WTC11 (cell line): ENCODE measurements around the gene LRRC4B. TPM values are rescaled to one million over a fixed set of nuclear protein-coding genes. Genes with fewer than 3 reads are reported as not detected.

Experiments
- ATAC-seq: fragments of 200-7000 bp; cut with Tn5 transposase; 2 replicates; pipeline ENCODE4 v1.10.0; 2021; ENCODE audit warnings: mild to moderate bottlenecking, moderate library complexity
- CTCF ChIA-PET: fragments of 300-600 bp; sonication (Branson Sonifier 250); formaldehyde crosslinking; loops from one replicate; lab custom pipeline; 2021; ENCODE audit warnings: antibody characterized with exemption; lab: Charles Lee
- POLR2A ChIA-PET: fragments of 350-600 bp; sonication (Branson Sonifier 250); formaldehyde crosslinking; loops from one replicate; lab custom pipeline; 2021; ENCODE audit warnings: antibody characterized with exemption; lab: Charles Lee
- DNase-seq: peaks from one replicate; pipeline ENCODE4 v3.0.0; 2021; ENCODE audit warnings: low spot score
- H3K27ac Mint-ChIP-seq: 2 replicates; pipeline ENCODE4 v1.8.0; 2021; ENCODE audit warnings: mixed read lengths
- H3K27me3 Mint-ChIP-seq: 2 replicates; pipeline ENCODE4 v1.8.0; 2021; ENCODE audit warnings: low read depth, mild to moderate bottlenecking, moderate library complexity, mixed read lengths
- H3K36me3 Mint-ChIP-seq: 2 replicates; pipeline ENCODE4 v1.8.0; 2021; ENCODE audit warnings: mixed read lengths
- H3K4me1 Mint-ChIP-seq: 2 replicates; pipeline ENCODE4 v1.8.0; 2022; ENCODE audit warnings: mixed read lengths
- H3K4me3 Mint-ChIP-seq: 2 replicates; pipeline ENCODE4 v1.8.0; 2021; ENCODE audit warnings: mild to moderate bottlenecking, moderate library complexity, mixed read lengths
- H3K9me3 Mint-ChIP-seq: 2 replicates; pipeline ENCODE4 v1.8.0; 2021; ENCODE audit warnings: mixed read lengths
- ATF1 ChIP-seq: sonication (generic); formaldehyde crosslinking; IDR thresholded peaks from 2 replicates; pipeline ENCODE4 v1.8.1; 2023; ENCODE audit warnings: mild to moderate bottlenecking, moderate library complexity, missing genetic modification reagents
- CREB1 ChIP-seq: sonication (generic); formaldehyde crosslinking; IDR thresholded peaks from 2 replicates; pipeline ENCODE4 v1.8.0; 2023; ENCODE audit warnings: mild to moderate bottlenecking, missing genetic modification reagents
- EMX1 ChIP-seq: fragments of 250-450 bp; sonication (Bioruptor Pico); IDR thresholded peaks from 2 replicates; pipeline ENCODE4 v1.8.0; 2021; ENCODE audit warnings: mild to moderate bottlenecking
- ESRRA ChIP-seq: sonication (generic); formaldehyde crosslinking; IDR thresholded peaks from 2 replicates; pipeline ENCODE4 v1.8.1; 2022; ENCODE audit warnings: mild to moderate bottlenecking, missing genetic modification reagents, borderline replicate concordance
- GRHL2 ChIP-seq: fragments of 250-450 bp; sonication (Bioruptor Pico); IDR thresholded peaks from 2 replicates; pipeline ENCODE4 v1.8.0; 2022; ENCODE audit warnings: mild to moderate bottlenecking, moderate library complexity; ENCODE audit not compliant: insufficient replicate concordance, severe bottlenecking
- NFE2L1 ChIP-seq: sonication (generic); formaldehyde crosslinking; IDR thresholded peaks from 2 replicates; pipeline ENCODE4 v1.8.1; 2023; ENCODE audit warnings: missing genetic modification reagents
- NFYB ChIP-seq: sonication (generic); formaldehyde crosslinking; conservative IDR thresholded peaks from 2 replicates; pipeline ENCODE4 v1.8.0; 2022; ENCODE audit warnings: low read depth, missing genetic modification reagents
- SMAD3 ChIP-seq: sonication (generic); formaldehyde crosslinking; IDR thresholded peaks from 2 replicates; pipeline ENCODE4 v1.8.0; 2022; ENCODE audit warnings: missing genetic modification reagents, mild to moderate bottlenecking, borderline replicate concordance
- SP1 ChIP-seq: sonication (generic); formaldehyde crosslinking; conservative IDR thresholded peaks from 2 replicates; pipeline ENCODE4 v1.8.1; 2022; ENCODE audit warnings: missing genetic modification reagents
- TEAD4 ChIP-seq: sonication (generic); formaldehyde crosslinking; IDR thresholded peaks from 2 replicates; pipeline ENCODE4 v1.8.0; 2022; ENCODE audit warnings: mild to moderate bottlenecking, missing genetic modification reagents
- ZBTB21 ChIP-seq: sonication (generic); formaldehyde crosslinking; IDR thresholded peaks from 2 replicates; pipeline ENCODE4 v1.8.1; 2023; ENCODE audit warnings: mild to moderate bottlenecking, missing genetic modification reagents, borderline replicate concordance
- ZNF121 ChIP-seq: sonication (generic); formaldehyde crosslinking; IDR thresholded peaks from 2 replicates; pipeline ENCODE4 v1.8.0; 2023; ENCODE audit warnings: missing genetic modification reagents
- ZNF396 ChIP-seq: fragments of 250-450 bp; sonication (Bioruptor Pico); IDR thresholded peaks from 2 replicates; pipeline ENCODE4 v1.8.0; 2021; ENCODE audit warnings: mild to moderate bottlenecking, moderate library complexity, borderline replicate concordance
- total RNA-seq: library from RNA; stranded (reverse); gene quantifications from 3 replicates; pipeline ENCODE4 v1.2.3, GENCODE V29; 2021
- TF ChIP-seq, protein P1 (sequence below): sonication (generic); formaldehyde crosslinking; IDR thresholded peaks from 2 replicates; pipeline ENCODE4 v1.8.1; 2022; ENCODE audit warnings: mild to moderate bottlenecking, moderate library complexity, missing genetic modification reagents
- TF ChIP-seq, protein P2 (sequence below): fragments of 250-450 bp; sonication (Bioruptor Pico); IDR thresholded peaks from 2 replicates; pipeline ENCODE4 v1.9.0; 2021; ENCODE audit warnings: mild to moderate bottlenecking
- TF ChIP-seq, protein P3 (sequence below): sonication (generic); formaldehyde crosslinking; IDR thresholded peaks from 2 replicates; pipeline ENCODE4 v1.8.1; 2023; ENCODE audit warnings: mild to moderate bottlenecking, missing genetic modification reagents, moderate library complexity
- TF ChIP-seq, protein P4 (sequence below): sonication (generic); formaldehyde crosslinking; IDR thresholded peaks from 2 replicates; pipeline ENCODE4 v1.8.1; 2023; ENCODE audit warnings: mild to moderate bottlenecking, missing genetic modification reagents
- TF ChIP-seq, protein P5 (sequence below): sonication (generic); formaldehyde crosslinking; IDR thresholded peaks from 2 replicates; pipeline ENCODE4 v1.8.0; 2022; ENCODE audit warnings: mild to moderate bottlenecking, missing genetic modification reagents
- TF ChIP-seq, protein P6 (sequence below): sonication (generic); formaldehyde crosslinking; IDR thresholded peaks from 2 replicates; pipeline ENCODE4 v1.8.0; 2022; ENCODE audit warnings: mild to moderate bottlenecking, missing genetic modification reagents
- TF ChIP-seq, protein P7 (sequence below): fragments of 200-600 bp; IDR thresholded peaks from 2 replicates; pipeline ENCODE4 v1.8.0; 2022; ENCODE audit warnings: antibody characterized with exemption
- TF ChIP-seq, protein P8 (sequence below): sonication (generic); formaldehyde crosslinking; IDR thresholded peaks from 2 replicates; pipeline ENCODE4 v1.8.1; 2022; ENCODE audit warnings: mild to moderate bottlenecking, missing genetic modification reagents, moderate library complexity, borderline replicate concordance
- TF ChIP-seq, protein P9 (sequence below): sonication (generic); formaldehyde crosslinking; IDR thresholded peaks from 2 replicates; pipeline ENCODE4 v1.8.1; 2022; ENCODE audit warnings: low read depth, mild to moderate bottlenecking, moderate library complexity, missing genetic modification reagents, borderline replicate concordance
- TF ChIP-seq, protein P10 (sequence below): sonication (generic); formaldehyde crosslinking; IDR thresholded peaks from 2 replicates; pipeline ENCODE4 v1.8.1; 2022; ENCODE audit warnings: missing genetic modification reagents, borderline replicate concordance

LRRC4B gene
- total RNA-seq, 1 experiment from 2014 or later = 10.0 TPM

DNA sequence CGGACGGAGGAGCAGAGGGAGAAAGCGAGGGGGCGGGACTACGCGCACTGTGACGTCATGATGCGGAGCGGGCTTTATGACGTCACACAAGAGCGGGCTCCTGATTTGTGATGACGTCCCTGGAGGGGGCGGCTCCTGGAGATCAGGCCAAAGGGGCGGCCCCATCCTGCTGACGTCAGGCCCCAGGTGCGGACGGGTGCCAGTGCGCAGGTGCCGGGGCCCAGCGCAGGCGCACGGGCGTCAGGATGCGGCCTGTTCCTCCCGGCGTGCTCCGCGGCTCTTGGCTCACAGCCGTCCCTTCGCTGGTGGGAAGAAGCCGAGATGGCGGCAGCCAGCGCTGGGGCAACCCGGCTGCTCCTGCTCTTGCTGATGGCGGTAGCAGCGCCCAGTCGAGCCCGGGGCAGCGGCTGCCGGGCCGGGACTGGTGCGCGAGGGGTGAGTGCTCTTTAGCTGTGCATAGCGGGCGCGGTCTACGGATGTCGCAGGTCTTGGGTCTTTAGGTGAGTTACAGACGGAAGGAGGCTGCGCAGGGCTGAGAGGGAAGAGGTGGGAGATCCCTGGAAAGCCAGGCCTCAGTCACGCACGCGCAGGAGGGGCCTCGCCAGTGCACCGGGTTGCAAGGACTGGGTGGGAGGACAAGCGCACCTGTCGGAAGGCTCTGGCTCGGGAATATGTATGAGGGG is 91.9 kb downstream of the LRRC4B start, which contains the start of the genes EMC10 and GARIN5A:
TSS of gene EMC10 (plus strand) at position 284 of the 683 bp plus-strand sequence. CDS start at position 322, 38 bp downstream.
TSS of gene GARIN5A (minus strand) at position 625 of the 683 bp plus-strand sequence. CDS start at position 165, 460 bp downstream.
- peaks cover 9% of the 10 kb centered on the region for H3K4me1 Mint-ChIP-seq
- POLR2A ChIA-PET = no interaction called here
- CTCF ChIA-PET = interaction anchor here (0.6 to 2.6 kb wide), 4 partner anchors 10 to 119 kb away, joined by 3 to 8 read pairs (median 3); no protein-coding TSS in a partner anchor
- peak within 1 kb of the TSS; percentile 99 for H3K27ac Mint-ChIP-seq
- DNase-seq (peak; percentile 97), ATAC-seq (peak; percentile 92)
- H3K4me3 Mint-ChIP-seq = peak within 1 kb of the TSS; percentile 98
- H3K36me3 Mint-ChIP-seq = peaks cover 27% of the 10 kb centered on the region
- peaks cover 11% of the 10 kb centered on the region for H3K9me3 Mint-ChIP-seq
- H3K27me3 Mint-ChIP-seq = no peaks in the 10 kb centered on the region; the same call in none of the 2 replicates
- TF ChIP-seq, protein P1, sequence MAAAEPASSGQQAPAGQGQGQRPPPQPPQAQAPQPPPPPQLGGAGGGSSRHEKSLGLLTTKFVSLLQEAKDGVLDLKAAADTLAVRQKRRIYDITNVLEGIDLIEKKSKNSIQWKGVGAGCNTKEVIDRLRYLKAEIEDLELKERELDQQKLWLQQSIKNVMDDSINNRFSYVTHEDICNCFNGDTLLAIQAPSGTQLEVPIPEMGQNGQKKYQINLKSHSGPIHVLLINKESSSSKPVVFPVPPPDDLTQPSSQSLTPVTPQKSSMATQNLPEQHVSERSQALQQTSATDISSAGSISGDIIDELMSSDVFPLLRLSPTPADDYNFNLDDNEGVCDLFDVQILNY (CRISPR knock-in tag) = peak; percentile 83
- peak; percentile 60; the same call in 1 of the 2 replicates for TF ChIP-seq TEAD4
- no peak for TF ChIP-seq NFE2L1
- TF ChIP-seq, protein P2, sequence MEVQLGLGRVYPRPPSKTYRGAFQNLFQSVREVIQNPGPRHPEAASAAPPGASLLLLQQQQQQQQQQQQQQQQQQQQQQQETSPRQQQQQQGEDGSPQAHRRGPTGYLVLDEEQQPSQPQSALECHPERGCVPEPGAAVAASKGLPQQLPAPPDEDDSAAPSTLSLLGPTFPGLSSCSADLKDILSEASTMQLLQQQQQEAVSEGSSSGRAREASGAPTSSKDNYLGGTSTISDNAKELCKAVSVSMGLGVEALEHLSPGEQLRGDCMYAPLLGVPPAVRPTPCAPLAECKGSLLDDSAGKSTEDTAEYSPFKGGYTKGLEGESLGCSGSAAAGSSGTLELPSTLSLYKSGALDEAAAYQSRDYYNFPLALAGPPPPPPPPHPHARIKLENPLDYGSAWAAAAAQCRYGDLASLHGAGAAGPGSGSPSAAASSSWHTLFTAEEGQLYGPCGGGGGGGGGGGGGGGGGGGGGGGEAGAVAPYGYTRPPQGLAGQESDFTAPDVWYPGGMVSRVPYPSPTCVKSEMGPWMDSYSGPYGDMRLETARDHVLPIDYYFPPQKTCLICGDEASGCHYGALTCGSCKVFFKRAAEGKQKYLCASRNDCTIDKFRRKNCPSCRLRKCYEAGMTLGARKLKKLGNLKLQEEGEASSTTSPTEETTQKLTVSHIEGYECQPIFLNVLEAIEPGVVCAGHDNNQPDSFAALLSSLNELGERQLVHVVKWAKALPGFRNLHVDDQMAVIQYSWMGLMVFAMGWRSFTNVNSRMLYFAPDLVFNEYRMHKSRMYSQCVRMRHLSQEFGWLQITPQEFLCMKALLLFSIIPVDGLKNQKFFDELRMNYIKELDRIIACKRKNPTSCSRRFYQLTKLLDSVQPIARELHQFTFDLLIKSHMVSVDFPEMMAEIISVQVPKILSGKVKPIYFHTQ (CRISPR knock-in tag) = no peak
- TF ChIP-seq EMX1 (CRISPR knock-in tag) = no peak
- TF ChIP-seq, protein P3, sequence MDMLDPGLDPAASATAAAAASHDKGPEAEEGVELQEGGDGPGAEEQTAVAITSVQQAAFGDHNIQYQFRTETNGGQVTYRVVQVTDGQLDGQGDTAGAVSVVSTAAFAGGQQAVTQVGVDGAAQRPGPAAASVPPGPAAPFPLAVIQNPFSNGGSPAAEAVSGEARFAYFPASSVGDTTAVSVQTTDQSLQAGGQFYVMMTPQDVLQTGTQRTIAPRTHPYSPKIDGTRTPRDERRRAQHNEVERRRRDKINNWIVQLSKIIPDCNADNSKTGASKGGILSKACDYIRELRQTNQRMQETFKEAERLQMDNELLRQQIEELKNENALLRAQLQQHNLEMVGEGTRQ = peak; percentile 42
- TF ChIP-seq SP1 (CRISPR knock-in tag) = peak; percentile 93
- TF ChIP-seq CREB1 (CRISPR knock-in tag) = peak; percentile 78
- TF ChIP-seq ZBTB21 (CRISPR knock-in tag) = peak; percentile 100
- TF ChIP-seq, protein P4, sequence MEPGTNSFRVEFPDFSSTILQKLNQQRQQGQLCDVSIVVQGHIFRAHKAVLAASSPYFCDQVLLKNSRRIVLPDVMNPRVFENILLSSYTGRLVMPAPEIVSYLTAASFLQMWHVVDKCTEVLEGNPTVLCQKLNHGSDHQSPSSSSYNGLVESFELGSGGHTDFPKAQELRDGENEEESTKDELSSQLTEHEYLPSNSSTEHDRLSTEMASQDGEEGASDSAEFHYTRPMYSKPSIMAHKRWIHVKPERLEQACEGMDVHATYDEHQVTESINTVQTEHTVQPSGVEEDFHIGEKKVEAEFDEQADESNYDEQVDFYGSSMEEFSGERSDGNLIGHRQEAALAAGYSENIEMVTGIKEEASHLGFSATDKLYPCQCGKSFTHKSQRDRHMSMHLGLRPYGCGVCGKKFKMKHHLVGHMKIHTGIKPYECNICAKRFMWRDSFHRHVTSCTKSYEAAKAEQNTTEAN = peak; percentile 32; the same call in 1 of the 2 replicates
- TF ChIP-seq, protein P5, sequence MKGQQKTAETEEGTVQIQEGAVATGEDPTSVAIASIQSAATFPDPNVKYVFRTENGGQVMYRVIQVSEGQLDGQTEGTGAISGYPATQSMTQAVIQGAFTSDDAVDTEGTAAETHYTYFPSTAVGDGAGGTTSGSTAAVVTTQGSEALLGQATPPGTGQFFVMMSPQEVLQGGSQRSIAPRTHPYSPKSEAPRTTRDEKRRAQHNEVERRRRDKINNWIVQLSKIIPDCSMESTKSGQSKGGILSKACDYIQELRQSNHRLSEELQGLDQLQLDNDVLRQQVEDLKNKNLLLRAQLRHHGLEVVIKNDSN (CRISPR knock-in tag) = 0 out of 2 replicates have a peak, but pooled peaks have one; percentile 32
- no peak for TF ChIP-seq ZNF396 (CRISPR knock-in tag)
- TF ChIP-seq SMAD3 (CRISPR knock-in tag) = peak; percentile 41; the same call in 1 of the 2 replicates
- TF ChIP-seq ZNF121 (CRISPR knock-in tag) = no peak
- TF ChIP-seq NFYB (CRISPR knock-in tag) = 0 out of 2 replicates have a peak, but pooled peaks have one; percentile 23
- TF ChIP-seq GRHL2 = no peak
- TF ChIP-seq, protein P6, sequence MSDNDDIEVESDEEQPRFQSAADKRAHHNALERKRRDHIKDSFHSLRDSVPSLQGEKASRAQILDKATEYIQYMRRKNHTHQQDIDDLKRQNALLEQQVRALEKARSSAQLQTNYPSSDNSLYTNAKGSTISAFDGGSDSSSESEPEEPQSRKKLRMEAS = peak; percentile 88
- TF ChIP-seq ESRRA (CRISPR knock-in tag) = 0 out of 2 replicates have a peak, but pooled peaks have one; percentile 19
- TF ChIP-seq, protein P7, sequence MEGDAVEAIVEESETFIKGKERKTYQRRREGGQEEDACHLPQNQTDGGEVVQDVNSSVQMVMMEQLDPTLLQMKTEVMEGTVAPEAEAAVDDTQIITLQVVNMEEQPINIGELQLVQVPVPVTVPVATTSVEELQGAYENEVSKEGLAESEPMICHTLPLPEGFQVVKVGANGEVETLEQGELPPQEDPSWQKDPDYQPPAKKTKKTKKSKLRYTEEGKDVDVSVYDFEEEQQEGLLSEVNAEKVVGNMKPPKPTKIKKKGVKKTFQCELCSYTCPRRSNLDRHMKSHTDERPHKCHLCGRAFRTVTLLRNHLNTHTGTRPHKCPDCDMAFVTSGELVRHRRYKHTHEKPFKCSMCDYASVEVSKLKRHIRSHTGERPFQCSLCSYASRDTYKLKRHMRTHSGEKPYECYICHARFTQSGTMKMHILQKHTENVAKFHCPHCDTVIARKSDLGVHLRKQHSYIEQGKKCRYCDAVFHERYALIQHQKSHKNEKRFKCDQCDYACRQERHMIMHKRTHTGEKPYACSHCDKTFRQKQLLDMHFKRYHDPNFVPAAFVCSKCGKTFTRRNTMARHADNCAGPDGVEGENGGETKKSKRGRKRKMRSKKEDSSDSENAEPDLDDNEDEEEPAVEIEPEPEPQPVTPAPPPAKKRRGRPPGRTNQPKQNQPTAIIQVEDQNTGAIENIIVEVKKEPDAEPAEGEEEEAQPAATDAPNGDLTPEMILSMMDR = no peak
- TF ChIP-seq, protein P8, sequence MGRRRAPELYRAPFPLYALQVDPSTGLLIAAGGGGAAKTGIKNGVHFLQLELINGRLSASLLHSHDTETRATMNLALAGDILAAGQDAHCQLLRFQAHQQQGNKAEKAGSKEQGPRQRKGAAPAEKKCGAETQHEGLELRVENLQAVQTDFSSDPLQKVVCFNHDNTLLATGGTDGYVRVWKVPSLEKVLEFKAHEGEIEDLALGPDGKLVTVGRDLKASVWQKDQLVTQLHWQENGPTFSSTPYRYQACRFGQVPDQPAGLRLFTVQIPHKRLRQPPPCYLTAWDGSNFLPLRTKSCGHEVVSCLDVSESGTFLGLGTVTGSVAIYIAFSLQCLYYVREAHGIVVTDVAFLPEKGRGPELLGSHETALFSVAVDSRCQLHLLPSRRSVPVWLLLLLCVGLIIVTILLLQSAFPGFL (CRISPR knock-in tag) = no peak
- TF ChIP-seq ATF1 (CRISPR knock-in tag) = peak; percentile 88; the same call in 1 of the 2 replicates
- TF ChIP-seq, protein P9, sequence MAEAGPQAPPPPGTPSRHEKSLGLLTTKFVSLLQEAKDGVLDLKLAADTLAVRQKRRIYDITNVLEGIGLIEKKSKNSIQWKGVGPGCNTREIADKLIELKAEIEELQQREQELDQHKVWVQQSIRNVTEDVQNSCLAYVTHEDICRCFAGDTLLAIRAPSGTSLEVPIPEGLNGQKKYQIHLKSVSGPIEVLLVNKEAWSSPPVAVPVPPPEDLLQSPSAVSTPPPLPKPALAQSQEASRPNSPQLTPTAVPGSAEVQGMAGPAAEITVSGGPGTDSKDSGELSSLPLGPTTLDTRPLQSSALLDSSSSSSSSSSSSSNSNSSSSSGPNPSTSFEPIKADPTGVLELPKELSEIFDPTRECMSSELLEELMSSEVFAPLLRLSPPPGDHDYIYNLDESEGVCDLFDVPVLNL = 0 out of 2 replicates have a peak, but pooled peaks have one; percentile 38
- TF ChIP-seq, protein P10, sequence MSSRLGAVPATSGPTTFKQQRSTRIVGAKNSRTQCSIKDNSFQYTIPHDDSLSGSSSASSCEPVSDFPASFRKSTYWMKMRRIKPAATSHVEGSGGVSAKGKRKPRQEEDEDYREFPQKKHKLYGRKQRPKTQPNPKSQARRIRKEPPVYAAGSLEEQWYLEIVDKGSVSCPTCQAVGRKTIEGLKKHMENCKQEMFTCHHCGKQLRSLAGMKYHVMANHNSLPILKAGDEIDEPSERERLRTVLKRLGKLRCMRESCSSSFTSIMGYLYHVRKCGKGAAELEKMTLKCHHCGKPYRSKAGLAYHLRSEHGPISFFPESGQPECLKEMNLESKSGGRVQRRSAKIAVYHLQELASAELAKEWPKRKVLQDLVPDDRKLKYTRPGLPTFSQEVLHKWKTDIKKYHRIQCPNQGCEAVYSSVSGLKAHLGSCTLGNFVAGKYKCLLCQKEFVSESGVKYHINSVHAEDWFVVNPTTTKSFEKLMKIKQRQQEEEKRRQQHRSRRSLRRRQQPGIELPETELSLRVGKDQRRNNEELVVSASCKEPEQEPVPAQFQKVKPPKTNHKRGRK (CRISPR knock-in tag) = no peak
